Measurements from ENCODE around the gene SLC12A4.

SLC12A4 gene

DNA sequence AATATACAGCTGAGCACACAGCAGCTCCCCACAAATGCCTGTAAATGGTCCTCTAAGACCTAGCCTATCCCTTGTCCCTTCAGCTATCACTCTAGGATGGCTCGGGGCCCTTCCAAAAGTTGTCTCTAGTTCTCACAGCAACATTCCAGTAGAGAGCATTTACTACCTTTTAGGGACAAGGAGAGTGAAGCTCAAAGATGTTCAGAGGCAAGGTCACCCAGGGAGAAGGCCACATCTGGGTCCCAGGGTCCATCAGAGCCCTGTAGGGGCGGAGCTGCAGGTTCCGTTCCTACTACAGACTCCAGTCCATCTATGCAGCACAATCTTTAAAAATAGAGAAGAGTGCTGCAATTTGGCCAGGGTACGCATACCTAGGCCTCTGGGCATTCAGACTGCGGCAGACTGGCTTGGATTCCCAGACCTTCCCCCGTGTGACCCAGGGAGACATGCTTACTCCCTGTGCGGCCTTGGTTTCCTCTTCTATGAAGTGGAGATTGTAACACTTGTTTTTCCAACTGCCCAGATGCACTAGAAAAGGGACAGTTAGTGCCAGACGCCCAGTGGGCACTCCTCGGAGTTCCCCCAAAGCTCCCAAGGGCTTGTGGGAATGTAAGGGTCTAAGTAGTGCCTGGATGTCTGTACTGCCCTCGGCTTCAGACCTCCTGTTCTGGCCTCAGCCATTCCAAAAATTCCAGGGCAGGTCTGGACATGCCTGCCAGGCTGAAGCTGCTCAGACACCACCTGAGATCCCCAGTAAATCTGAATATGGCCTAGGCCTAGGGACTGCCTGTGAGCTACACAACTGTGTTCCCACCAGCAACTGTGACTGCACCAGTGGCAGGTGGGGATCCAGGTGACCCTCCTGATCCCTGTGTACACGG is 2.5 kb downstream of the SLC12A4 start:
- DNase-seq (ENCODE audit: low spot score), result no peak
- H3K4me3 ChIP-seq, result peak overlapping the region; percentile 93
- TF ChIP-seq, protein P1, sequence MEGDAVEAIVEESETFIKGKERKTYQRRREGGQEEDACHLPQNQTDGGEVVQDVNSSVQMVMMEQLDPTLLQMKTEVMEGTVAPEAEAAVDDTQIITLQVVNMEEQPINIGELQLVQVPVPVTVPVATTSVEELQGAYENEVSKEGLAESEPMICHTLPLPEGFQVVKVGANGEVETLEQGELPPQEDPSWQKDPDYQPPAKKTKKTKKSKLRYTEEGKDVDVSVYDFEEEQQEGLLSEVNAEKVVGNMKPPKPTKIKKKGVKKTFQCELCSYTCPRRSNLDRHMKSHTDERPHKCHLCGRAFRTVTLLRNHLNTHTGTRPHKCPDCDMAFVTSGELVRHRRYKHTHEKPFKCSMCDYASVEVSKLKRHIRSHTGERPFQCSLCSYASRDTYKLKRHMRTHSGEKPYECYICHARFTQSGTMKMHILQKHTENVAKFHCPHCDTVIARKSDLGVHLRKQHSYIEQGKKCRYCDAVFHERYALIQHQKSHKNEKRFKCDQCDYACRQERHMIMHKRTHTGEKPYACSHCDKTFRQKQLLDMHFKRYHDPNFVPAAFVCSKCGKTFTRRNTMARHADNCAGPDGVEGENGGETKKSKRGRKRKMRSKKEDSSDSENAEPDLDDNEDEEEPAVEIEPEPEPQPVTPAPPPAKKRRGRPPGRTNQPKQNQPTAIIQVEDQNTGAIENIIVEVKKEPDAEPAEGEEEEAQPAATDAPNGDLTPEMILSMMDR (IDR thresholded peaks at IDR 0.05), result no peak
- peak overlapping the region; percentile 98 for H3K27ac ChIP-seq

DNA sequence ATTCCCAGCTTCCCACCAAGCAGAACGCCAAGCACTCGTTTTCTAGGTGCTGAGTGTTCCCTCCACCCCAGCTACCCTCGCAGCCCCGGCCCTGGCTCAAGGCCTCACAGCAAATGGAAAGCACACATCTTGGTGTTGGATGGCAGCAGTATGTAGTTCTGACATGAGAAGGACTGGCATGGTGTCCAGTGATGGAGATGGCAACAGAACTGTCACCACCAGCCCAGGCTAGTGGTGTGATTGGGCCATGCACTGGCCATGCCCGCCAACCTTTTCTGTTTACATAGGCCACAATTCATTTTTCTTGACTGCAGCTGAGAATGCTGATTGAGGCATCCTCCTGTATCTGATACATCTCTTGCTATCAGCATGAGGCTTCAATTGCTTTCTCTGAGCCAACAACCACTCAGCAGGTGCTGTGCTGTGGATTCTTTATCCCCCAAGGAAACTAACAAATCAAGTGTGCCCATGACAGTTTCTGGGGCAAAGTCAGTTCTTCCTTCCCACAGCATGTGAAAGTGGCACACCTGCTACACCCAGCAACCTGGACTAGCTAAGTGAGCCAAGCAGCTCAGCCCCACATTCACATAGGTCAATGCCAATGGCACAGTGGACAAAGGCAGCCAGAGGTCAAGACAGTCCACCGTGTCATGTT is 3.8 kb downstream of the SLC12A4 start:
- Histone ChIP-seq H3K4me3 (peak overlapping the region; percentile 56), H3K27ac (peak overlapping the region in 1 of 2 donors; percentile 98)
- TF ChIP-seq, protein P1 (IDR thresholded peaks at IDR 0.05), result no peak
- no peak for DNase-seq (ENCODE audit: low spot score)

DNA sequence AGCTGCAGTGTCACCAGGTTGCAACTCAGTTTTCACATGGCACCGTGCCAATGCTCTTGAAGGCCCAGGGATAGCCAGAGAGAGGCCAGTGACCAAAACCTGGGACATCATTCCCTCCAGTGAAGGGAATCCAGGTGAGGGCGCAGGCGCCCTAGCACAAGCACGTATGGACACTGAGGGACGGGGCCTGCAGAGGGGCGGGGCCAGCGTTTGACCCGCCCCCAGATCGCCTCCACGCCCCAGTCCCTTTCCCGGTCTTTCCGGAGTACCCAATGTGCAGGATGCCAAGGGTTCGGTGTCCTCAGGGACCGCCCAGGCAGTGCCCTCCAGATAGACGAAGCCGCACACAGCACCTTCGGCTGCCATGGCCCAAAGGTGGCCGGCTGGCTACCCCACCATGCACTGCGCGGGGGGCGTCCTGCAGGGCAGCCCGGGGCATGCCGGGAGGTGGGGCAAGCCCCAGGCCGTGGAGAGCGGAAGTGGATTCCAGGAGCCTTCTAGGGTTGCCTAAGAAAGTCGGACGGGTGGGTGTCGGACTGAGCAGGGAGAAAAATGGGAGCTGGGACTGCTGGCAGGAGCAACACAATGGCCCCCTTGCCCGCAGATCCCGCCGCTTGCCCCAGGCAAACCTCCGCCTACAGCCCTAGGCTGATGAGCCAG is 4.6 kb downstream of the SLC12A4 start:
- Histone ChIP-seq H3K27ac (peak overlapping the region in 1 of 2 donors; percentile 98), H3K4me3 (peak overlapping the region; percentile 56)
- TF ChIP-seq, protein P1 (IDR thresholded peaks at IDR 0.05), result no peak
- DNase-seq (ENCODE audit: low spot score), result no peak

DNA sequence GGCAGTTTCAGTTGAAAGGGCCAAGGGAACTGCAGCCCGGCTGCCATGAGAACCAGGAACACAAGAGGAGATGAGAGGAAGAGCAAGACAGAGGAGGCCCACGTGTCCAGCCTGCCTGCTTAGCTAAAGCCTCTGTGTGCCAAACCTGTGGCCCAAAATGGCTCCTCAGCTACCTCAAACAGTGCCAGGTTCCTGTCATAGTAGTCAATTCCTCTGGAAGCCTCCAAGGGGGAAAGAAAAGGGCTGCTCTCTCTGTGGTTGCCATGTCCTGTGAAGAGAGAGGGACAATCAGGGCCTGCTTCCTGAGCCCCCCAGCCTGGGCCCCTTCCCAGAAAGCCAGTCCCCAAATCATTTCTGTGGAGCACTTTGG is 5.2 kb downstream of the SLC12A4 start:
- Histone ChIP-seq H3K4me3 (peak overlapping the region; percentile 56), H3K27ac (peak overlapping the region in 1 of 2 donors; percentile 98)
- TF ChIP-seq, protein P1 (IDR thresholded peaks at IDR 0.05), result no peak
- DNase-seq (ENCODE audit: low spot score), result no peak

- TF ChIP-seq, protein P1 (IDR thresholded peaks at IDR 0.05), result no peak
- Histone ChIP-seq H3K27ac (peak overlapping the region in 1 of 2 donors; percentile 84), H3K4me3 (no peak overlapping the region)
- DNase-seq (ENCODE audit: low spot score), result no peak
Measured at GRCh38 chr16:67962135-67962534, 6.3 kb downstream of the SLC12A4 start.

DNA sequence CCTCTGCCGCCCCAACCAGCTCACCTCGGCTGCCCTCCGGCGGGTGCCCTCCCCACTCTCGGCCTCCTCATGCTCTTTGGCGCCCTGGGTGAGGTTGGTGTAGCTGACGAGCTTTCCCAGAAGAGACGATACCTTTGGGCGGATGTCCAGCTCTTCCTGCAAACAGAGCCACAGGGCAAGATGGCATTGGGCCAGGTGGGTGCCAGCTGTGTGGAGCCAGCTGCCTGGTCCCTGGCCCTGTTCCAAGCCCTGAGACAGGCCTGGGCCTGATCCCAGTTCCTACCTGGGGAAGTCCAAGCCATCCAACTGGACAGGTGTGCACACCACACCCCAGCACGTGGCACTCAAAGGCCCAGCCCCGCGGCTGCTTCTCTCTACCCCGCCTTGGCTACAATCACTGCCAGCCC is 6.9 kb downstream of the SLC12A4 start:
- no peak for DNase-seq (ENCODE audit: low spot score)
- Histone ChIP-seq H3K4me3 (no peak overlapping the region), H3K27ac (peak overlapping the region in 1 of 2 donors; percentile 84)
- TF ChIP-seq, protein P1 (IDR thresholded peaks at IDR 0.05), result no peak
